ENCODE data around the gene CLEC4G.

The CLEC4G gene

DNA sequence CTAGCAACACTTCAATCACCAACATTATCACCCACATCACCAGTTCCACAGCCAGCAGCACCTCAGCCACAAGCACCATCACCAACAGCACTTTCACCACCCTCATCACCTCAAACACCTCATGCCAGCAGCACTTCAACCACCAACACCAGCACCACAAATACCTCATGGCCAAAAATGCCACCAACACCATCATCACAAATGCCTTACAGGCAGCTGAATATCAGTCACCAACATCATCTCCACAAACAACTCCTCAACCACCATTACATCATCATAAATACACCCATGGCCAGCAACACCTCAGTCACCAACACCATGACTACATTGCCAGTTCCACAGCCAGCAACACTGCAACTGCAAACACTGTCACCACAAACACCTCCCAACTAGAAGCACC, 40.4 kb downstream of the CLEC4G start:
- peak in 2 of 5 experiments; percentile 68 to 75 for DNase-seq

DNA sequence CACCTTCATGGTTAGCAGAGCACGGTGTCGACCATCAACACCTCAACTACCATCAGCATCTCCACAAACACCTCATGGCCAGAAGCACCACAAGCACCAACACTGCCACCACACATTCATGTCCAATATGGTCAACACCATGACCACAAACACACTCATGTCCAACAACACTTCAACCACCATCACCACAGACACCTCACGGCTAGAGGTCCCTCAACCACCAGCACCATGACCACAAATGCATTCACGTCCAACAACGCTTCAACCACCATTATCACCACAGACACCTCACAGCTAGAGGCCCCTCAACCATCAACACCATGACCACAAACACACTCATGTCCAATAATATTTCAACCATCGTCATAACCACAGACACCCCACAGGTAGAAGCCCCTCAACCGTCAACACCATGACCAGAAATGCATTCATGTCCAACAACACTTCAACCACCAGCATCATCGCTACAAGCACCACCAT, 41.1 kb downstream of the CLEC4G start:
- peak in 2 of 5 experiments; percentile 14 to 37 for DNase-seq

DNA sequence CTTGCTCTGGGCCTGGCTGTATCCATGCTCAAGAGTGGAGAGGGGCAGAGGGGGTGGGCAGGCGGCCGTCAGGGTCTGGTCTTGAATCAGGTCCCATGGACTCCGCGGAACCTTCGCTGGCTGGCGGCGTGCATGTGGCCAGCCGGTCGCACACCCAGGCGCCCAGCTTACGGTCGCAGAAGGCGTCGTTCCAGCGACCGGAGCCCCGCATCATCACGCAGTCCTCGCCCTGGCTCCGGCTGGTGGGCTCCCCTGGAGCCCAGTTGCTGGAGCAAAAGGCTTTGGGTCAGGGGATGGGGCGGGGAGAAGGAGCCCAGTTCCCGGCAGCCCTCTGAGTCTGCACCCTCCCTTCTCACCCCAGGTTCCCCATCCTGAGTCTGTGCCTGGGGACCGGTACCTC, 42.7 kb downstream of the CLEC4G start:
- DNase-seq, result no peak

DNA sequence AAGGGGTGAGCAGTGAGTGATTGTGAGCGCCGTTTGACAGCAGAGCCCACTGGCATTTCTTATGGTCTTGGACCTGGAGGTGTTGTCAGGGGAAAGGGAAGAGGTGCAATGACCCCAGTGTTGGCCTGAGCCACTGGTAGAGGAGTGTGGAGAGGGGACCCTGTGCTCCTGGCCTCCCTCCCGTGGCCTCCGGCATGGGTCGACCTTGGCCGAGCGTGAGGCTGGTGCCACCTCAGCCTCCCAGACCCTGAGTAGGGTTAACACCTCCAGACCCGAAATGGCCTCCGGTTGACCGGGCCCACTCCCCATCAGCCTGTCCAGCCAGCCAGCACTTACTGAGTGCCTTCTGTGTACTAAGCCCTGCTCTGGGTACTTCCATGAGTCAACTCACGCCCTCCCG, 44.7 kb downstream of the CLEC4G start:
- DNase-seq, result no peak

DNA sequence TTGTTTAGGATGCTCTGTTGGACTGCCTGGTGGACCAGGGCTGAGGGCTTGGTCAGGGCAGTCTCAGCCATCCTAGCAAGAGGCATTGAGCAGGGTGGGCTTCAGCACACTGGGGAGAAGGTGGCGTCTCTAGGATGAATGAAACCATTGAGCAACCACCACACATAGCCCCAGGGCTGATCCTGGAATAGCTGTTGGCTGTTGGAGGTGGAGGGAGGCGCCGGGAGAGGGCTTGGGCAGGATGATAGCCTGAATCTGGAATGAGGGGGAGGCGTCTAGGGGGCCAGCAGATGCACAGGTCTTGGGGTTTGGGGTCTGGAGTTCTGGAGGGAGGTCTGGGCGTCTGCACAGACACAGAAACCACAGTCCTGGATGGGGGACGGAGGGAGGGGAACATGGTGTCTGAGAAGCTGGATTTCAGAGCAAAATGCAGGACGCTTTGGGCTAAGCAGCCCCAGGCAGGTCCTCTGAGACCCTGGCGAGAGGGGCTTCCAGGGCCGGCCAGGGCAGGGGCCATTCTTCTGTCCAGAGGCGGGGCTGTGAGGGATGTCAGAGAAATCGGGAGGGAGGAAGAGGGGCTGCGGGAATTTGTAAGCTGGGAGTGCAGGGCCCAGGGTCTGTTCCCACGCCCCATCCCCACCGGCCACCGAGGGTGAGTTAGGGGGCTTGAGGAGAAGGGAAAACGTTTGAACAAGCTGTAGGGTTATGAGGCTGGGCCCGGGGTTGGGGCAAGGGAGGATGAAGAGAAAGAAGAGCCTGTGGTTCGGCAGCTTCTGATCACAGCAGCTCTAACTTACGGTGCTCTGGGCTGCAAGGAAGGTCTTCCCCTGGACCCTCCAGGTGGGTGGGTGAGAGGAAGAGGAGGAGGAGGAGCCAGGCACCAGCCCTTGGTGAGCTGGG, 46.1 kb downstream of the CLEC4G start:
- no peak for DNase-seq

DNA sequence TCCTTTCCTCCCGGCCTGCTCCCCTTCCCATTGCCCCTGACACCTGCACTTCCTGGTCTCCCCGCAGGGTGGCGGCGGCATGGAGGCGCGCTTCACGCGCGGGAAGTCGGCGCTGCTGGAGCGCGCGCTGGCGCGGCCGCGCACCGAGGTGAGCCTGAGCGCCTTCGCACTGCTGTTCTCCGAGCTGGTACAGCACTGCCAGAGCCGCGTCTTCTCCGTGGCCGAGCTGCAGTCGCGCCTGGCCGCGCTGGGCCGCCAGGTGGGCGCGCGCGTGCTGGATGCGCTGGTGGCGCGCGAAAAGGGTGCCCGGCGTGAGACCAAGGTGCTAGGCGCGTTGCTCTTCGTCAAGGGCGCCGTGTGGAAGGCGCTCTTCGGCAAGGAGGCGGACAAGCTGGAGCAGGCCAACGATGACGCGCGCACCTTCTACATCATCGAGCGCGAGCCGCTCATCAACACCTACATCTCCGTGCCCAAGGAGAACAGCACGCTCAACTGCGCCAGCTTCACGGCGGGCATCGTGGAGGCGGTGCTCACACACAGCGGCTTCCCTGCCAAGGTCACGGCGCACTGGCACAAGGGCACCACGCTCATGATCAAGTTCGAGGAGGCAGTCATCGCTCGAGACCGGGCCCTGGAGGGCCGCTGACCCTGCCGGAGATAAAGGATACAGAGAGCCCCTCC, 49.6 kb downstream of the CLEC4G start:
- DNase-seq, result no peak

DNA sequence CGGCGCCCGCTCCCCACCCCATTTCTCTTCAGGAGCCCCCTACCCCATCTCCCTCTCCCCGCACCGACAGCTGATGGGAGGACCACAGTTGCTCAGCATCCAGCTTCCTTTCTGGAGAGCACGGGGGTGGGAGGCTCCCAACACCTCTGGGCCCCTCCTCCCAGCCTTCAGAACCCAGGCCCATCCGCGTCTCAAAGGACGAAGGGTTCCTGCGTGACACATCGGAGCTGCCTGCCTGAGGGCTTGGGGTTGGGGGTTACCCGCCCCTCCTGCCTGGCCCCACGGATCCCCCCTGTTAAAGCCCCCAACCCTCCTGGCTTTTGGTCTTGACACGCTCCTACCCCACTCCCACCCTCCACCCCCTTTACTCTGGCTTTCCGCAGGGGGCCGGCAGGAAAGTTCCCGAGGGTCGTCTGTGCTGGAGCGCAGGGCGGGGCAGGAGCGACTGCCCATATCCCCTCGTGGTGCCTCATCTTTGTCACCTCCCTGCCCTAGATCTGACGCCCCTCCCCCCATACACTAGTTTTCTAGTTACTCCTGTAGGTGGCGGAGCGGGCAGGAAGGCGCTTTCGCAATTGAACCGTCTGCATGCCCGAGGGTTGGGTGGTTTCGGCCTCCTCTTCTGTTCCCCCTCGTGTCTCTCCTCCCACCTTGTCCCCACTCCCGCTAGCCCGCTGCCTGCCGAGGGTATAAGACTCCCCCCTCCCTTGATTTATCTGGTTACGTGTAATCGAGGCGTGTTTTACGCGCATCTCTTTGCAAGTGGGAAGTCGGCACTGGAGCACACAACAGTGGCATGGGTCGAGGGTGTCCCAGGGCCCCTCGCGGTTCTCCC, 50.4 kb downstream of the CLEC4G start:
- peak; percentile 49 to 91 (median 71) for DNase-seq

DNA sequence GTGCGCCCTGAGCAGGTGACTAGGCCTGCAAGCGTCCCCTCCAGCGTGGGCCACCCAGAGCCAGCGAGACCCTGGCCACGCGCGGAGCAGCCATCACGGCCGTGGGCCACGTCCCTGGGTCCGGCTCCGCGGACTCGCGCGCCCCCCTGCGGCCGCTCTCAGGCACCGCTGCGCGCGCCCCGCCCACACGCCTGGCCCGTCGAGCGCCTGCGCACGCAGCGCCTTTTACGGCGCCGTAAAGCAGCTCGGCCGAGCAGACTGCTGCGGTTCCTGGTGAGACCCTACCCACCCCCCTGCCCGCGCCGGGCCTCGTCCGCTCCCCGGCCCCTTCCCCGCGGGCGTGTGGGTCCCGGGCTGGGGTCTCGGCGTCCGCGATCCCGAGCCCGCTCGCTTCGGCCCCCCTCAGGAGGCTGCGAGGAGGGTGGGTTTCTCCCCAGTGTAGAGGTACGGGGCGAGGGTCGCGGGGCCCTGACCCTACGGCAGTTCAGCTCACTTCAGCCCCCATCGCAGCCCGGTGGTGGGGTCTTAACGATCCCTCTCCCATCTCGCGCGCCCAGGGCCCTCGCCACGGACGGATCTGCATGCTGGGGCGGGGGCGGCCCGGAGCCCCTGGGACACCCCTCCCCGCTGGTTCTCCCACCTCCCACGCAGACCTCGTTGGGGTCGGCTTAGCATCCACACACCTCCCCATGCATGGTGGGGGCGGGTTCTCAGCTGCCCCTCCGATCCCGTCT, 51.1 kb downstream of the CLEC4G start, which contains the start of gene TRAPPC5:
Gene TRAPPC5, plus strand, starts transcription at position 228 of the 734 bp plus-strand sequence. CDS start 1,421 bp downstream, outside the sequence.
- peak; percentile 75 to 89 (median 77) for DNase-seq

DNA sequence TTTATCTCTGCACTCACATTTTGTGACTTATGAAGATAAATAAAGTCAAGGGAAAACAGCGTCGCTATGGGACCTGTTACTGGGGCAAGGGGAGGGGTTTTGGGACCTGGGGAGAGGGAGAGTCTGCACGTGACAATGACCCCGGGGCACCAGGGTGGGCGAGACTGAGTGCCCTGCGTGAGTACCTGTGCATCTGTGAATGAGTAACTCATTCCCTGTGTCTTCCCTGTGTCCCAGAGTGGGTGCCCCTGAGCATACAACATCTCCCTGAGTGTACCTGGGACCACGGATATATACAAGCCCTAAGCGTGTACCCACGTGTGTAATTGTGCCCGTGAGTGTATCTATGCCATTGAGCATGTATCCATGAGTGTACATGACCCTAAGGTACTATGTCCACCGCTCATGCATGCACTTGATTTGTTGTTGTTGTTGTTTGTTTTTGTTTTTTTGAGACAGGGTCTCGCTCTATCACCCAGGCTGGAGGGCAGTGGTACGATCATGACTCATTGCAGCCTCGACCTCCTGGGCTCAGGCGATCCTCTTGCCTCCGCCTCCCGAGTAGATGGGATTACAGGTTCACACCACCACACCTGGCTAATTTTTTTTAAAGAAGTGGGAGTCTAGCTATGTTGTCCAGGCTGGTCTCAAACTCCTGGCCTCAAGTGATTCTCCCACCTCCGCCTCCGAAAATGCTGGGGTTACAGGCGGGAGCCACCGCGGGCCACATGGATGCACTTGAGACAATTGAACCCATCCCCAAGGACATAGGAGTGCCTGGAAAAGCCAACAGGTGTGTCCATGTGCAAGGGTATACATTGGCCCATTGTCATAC, 51.9 kb downstream of the CLEC4G start:
- DNase-seq, result no peak

DNA sequence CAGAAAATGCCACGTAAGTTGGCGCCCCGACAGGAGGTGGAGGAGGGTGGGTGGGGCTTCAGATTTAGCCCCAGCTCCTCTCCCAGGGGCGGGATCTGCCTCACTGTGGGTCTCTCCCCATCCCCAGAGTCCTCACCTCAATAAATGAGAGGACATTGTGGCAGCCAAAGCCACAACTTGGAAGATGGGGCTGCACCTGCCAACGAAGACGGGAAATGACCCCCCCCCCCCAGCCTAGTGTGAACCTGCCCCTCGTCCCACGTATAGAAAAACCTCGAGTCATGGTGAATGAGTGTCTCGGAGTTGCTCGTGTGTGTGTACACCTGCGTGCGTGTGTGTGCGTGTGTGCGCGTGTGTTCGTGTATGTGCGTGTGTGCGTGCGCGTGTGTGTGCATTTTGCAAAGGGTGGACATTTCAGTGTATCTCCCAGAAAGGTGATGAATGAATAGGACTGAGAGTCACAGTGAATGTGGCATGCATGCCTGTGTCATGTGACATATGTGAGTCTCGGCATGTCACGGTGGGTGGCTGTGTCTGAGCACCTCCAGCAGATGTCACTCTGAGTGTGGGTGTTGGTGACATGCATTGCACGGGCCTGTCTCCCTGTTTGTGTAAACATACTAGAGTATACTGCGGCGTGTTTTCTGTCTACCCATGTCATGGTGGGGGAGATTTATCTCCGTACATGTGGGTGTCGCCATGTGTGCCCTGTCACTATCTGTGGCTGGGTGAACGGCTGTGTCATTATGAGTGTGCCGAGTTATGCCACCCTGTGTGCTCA, 52.7 kb downstream of the CLEC4G start:
- peak; percentile 26 to 87 (median 54) for DNase-seq
